Fibroblast of pulmonary artery (primary cell): ENCODE data around the gene SULT6B1.
"Not testable (repeated sequence)": the region's sequence is repeated elsewhere in the genome, so short reads cannot be mapped to it uniquely, and the experiment has no call there.

Source experiments
- DNase-seq: peaks from one replicate; pipeline ENCODE4 v3.0.0-alpha.2; 2010; ENCODE audit warnings: low read depth
- H3K4me3 ChIP-seq: replicated peaks from 2 replicates; pipeline ENCODE4 v1.5.1; 2011; ENCODE audit warnings: low read depth, mild to moderate bottlenecking, control low read depth, low read length, moderate library complexity
- CTCF ChIP-seq: IDR thresholded peaks from 2 replicates; pipeline ENCODE4 v1.5.1; 2011; ENCODE audit warnings: mild to moderate bottlenecking, control low read depth, low read length, inconsistent platforms; ENCODE audit errors: missing control alignments

SULT6B1 gene

GRCh38 chr2:37203708-37204107 lies 15.2 kb upstream of the SULT6B1 start:
- TF ChIP-seq CTCF, result no peak
- H3K4me3 ChIP-seq, result no peak overlapping the region
- no peak for DNase-seq

DNA sequence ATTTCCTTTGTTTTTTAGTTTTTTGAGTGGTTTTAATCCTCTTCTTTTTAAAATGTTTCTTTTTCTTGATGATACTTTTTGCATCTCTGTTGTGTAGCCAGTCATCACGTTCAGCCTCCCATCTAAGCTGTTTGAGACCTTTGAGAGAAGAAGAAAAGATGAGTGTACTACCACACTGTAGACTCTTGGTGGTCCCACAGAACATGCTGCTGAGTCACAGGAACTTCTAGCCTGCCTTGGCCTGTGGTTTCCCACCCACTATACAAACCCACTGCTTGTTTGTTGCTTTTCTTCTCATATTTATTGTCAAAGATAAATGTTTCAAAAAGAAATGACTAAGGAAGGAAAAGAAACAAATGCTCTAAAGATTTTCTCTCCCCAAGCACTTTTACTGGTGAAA lies 13.3 kb upstream of the SULT6B1 start:
- DNase-seq, result no peak
- H3K4me3 ChIP-seq, result no peak overlapping the region
- no peak for TF ChIP-seq CTCF

- no peak for DNase-seq
- no peak overlapping the region for H3K4me3 ChIP-seq
- no peak for TF ChIP-seq CTCF
These were observed 12.7 kb upstream of the SULT6B1 start for GRCh38 chr2:37201208-37201607.

DNA sequence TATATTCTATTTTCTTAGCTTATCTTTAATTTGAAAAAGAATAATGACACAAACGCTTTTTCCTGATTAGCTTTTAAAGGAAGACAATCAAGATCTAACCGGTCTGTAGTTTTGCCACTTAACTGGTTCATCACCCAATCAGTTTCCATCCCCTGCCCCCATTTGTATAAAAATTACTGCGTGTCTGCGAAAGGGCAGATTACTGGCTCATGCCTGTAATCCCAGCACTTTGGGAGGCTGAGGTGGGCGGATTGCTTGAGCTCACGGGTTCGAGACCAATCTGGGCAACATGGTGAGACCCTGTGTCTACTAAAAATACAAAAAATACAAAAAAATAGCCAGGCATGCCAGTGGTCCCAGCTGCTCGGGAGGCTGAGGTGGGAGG lies 10.2 kb upstream of the SULT6B1 start:
- no peak for DNase-seq
- TF ChIP-seq CTCF, result no peak
- H3K4me3 ChIP-seq, result no peak overlapping the region

DNA sequence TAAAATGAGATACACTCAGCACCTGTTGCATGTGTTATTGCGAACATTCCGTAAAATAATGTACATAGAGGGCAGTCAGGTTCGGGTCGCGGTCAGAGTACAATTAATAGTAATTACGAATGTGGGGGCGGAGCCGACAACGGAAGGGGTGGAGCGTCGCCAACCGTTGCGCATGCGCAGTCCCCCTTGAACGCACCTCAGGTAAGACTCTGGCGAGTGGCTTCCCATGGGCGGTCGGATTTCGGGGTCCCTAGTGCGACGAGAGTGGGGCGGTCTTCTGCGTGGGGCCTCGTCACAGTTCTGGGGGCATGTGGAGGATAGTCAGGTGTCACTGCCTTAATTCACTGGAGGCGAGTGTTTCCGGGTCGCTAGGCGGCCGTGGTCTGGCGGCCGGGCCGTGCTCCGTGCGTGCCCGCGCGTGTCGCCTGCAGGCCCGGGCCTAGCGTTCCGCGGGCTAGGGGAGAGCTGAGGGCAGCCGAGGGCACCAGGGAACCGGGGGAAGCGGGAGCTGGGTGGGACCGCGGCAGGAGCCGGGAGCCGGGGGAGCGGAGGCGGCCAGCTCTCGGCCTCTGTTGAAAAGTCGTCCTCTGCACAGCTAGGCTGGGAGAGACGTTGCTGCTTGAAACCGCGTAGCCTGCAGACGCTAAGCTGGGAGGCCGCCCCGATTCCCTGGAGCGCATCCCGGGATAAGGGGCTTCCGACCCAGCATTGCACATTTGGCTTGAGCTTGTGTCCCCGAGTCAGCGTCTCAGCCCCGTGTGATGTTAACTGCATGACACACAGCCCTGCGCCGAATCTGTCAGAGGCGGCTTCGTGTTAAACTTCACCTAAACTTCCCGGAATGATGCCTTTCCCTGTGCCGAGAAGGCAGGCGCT lies 8.1 kb upstream of the SULT6B1 start, which contains the start of gene CEBPZOS:
TSS of gene CEBPZOS (plus strand) at position 177 of the 876 bp plus-strand sequence. CDS start 3,209 bp downstream, outside the sequence.
- peak within 1 kb of the TSS; percentile 86 for H3K4me3 ChIP-seq
- no peak for TF ChIP-seq CTCF
- peak; percentile 82 for DNase-seq

DNA sequence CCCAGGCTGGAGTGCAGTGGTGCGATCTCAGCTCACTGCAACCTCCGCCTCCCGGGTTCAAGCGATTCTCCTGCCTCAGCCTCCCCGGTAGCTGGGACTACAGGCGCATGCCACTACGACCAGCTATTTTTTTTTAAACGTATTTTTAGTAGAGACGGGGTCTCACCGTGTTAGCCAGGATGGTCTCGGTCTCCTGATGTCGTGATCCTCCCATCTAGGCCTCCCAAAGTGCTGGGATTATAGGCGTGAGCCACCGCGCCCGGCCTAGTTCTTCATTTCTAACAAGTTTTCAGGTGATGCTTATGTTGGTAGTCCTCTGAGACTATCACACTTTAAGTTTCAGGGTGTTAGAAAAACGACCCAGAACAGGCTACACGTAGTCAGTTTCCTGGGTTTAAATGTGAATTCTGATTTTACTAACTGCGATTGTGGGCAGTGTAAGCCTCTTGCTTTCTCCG lies 7.4 kb upstream of the SULT6B1 start:
- H3K4me3 ChIP-seq, result peak overlapping the region; percentile 86
- not testable (repeated sequence) for DNase-seq

GRCh38 chr2:37192551-37192950 lies 4.1 kb upstream of the SULT6B1 start:
- no peak overlapping the region for H3K4me3 ChIP-seq
- TF ChIP-seq CTCF, result no peak
- no peak for DNase-seq
